ENCODE results near the gene MTCL3.

MTCL3 gene

GRCh38 chr6:127515794-127516661 is 3.1 kb downstream of the MTCL3 start:
- intact Hi-C loops (cut with micrococcal nuclease): no loop called here
- Histone ChIP-seq H3K27me3 (ENCODE audit: low read depth) (peaks cover 88% of the 10 kb centered on the region), H3K36me3 (peaks cover 3% of the 10 kb centered on the region), H3K9me3 (replicated peaks) (no peaks in the 10 kb centered on the region), H3K27ac (replicated peaks) (peak overlapping the region; percentile 73), H3K4me3 (peak overlapping the region; percentile 84), H3K4me1 (peaks cover 44% of the 10 kb centered on the region)
- DNase-seq: peak; percentile 66
- TF ChIP-seq, protein P1, sequence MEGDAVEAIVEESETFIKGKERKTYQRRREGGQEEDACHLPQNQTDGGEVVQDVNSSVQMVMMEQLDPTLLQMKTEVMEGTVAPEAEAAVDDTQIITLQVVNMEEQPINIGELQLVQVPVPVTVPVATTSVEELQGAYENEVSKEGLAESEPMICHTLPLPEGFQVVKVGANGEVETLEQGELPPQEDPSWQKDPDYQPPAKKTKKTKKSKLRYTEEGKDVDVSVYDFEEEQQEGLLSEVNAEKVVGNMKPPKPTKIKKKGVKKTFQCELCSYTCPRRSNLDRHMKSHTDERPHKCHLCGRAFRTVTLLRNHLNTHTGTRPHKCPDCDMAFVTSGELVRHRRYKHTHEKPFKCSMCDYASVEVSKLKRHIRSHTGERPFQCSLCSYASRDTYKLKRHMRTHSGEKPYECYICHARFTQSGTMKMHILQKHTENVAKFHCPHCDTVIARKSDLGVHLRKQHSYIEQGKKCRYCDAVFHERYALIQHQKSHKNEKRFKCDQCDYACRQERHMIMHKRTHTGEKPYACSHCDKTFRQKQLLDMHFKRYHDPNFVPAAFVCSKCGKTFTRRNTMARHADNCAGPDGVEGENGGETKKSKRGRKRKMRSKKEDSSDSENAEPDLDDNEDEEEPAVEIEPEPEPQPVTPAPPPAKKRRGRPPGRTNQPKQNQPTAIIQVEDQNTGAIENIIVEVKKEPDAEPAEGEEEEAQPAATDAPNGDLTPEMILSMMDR (IDR thresholded peaks at IDR 0.05; ENCODE audit: borderline replicate concordance): no peak

DNA sequence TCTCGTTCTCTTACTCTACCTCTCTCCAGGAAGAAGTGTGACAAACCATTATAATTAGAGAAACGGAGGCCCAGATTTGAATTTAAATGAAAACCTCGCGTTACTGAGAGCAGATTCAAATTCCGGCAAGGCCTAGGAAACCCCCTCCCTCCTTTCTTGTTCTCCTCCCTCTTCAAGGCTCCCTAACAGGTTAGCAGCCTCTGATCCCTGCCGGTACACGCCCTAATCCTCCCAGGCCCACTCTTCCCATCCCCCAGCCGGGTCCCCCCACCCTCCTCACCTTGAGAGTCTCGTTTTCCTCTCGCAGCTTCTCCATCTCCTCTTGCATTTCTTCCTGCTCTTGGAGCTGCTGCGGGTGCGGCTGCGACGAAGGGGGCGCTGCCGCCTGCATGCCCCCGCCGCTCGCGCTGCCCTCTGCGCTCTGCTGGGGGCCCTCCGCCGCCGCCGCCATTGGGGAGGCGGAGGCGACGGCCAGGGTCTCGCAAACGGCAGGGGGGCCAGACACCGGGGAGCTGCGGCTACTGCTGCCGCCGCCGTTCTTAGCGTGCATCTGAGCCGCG is 3.8 kb downstream of the MTCL3 start:
- Histone ChIP-seq H3K27ac (replicated peaks) (peak overlapping the region; percentile 73), H3K36me3 (peaks cover 5% of the 10 kb centered on the region), H3K27me3 (ENCODE audit: low read depth) (peaks cover 81% of the 10 kb centered on the region), H3K9me3 (replicated peaks) (no peaks in the 10 kb centered on the region), H3K4me3 (peak overlapping the region; percentile 84), H3K4me1 (peaks cover 44% of the 10 kb centered on the region)
- TF ChIP-seq, protein P1 (IDR thresholded peaks at IDR 0.05; ENCODE audit: borderline replicate concordance): no peak
- intact Hi-C loops (cut with micrococcal nuclease): no loop called here
- no peak for DNase-seq

GRCh38 chr6:127514773-127515227 is 4.3 kb downstream of the MTCL3 start:
- Histone ChIP-seq H3K36me3 (peaks cover 10% of the 10 kb centered on the region), H3K27me3 (ENCODE audit: low read depth) (peaks cover 76% of the 10 kb centered on the region), H3K4me1 (peaks cover 44% of the 10 kb centered on the region), H3K27ac (replicated peaks) (peak overlapping the region; percentile 17), H3K9me3 (replicated peaks) (no peaks in the 10 kb centered on the region), H3K4me3 (peak overlapping the region; percentile 84)
- intact Hi-C loops (cut with micrococcal nuclease): no loop called here
- TF ChIP-seq, protein P1 (IDR thresholded peaks at IDR 0.05; ENCODE audit: borderline replicate concordance): no peak
- peak; percentile 46 for DNase-seq

- intact Hi-C loops (cut with micrococcal nuclease): no loop called here
- Histone ChIP-seq H3K27me3 (ENCODE audit: low read depth) (peaks cover 74% of the 10 kb centered on the region), H3K4me1 (peaks cover 39% of the 10 kb centered on the region), H3K4me3 (peak overlapping the region; percentile 84), H3K27ac (replicated peaks) (peak overlapping the region; percentile 17), H3K36me3 (peaks cover 10% of the 10 kb centered on the region), H3K9me3 (replicated peaks) (no peaks in the 10 kb centered on the region)
- TF ChIP-seq, protein P1 (IDR thresholded peaks at IDR 0.05; ENCODE audit: borderline replicate concordance): no peak
- DNase-seq: no peak
Observed at GRCh38 chr6:127514179-127514772, 4.9 kb downstream of the MTCL3 start.

DNA sequence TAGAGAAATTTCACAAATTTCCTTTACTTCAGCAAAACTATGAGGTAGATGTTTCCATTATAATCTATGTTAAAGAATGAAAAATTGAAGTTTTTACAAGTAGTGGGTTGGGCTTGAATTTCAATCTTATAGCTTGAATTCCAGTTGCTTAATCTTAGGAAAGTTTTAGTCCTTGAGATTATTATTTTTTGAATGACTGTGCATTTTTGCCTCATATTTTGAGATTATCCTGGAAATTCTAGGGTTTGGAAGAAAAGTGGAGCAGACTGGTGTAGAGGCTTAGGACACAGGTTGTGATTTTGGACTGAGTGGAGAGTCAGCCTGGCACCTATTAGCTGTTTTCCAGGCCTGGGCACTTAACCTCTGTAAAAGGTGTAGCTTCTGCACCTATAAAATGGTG is 5.7 kb downstream of the MTCL3 start:
- peaks cover 67% of the 10 kb centered on the region for H3K27me3 ChIP-seq (ENCODE audit: low read depth)
- peaks cover 30% of the 10 kb centered on the region for H3K4me1 ChIP-seq
- intact Hi-C loops (cut with micrococcal nuclease): no loop called here
- H3K27ac ChIP-seq (replicated peaks): no peak overlapping the region
- no peaks in the 10 kb centered on the region for H3K9me3 ChIP-seq (replicated peaks)
- H3K36me3 ChIP-seq: peaks cover 10% of the 10 kb centered on the region
- no peak for DNase-seq
- no peak overlapping the region for H3K4me3 ChIP-seq
- TF ChIP-seq, protein P1 (IDR thresholded peaks at IDR 0.05; ENCODE audit: borderline replicate concordance): no peak

Measured in left ventricle myocardium inferior (tissue), 1 donor.